Stimulated activated CD4-positive, alpha-beta T cell treated with anti-CD3 and anti-CD28 coated beads, Interleukin-1b, Interleukin-23, amount 100 ng/mL, for 24 hours (primary cell): ENCODE data around the gene MPC2.
"Not testable (repeated sequence)": the region's sequence is repeated elsewhere in the genome, so short reads cannot be mapped to it uniquely, and the experiment has no call there.

Experiments
- DNase-seq, 4 experiments: peaks; one replicate each; pipeline ENCODE4 v3.0.0-alpha.2; 2020; ENCODE audit warnings: low read depth in 4 of 4, low spot score in 1 of 4

The MPC2 gene

GRCh38 chr1:167935216-167936067 is 1.4 kb downstream of the MPC2 start:
- peak; percentile 1 to 15 (median 6) for DNase-seq

GRCh38 chr1:167934426-167935215 is 2.3 kb downstream of the MPC2 start:
- DNase-seq: no peak

GRCh38 chr1:167933788-167934187 is 3.1 kb downstream of the MPC2 start:
- no peak for DNase-seq

GRCh38 chr1:167929725-167930124 is 7.1 kb downstream of the MPC2 start:
- no peak for DNase-seq

- not testable (repeated sequence) for DNase-seq
Measured at GRCh38 chr1:167928919-167929318, 8.0 kb downstream of the MPC2 start.

- DNase-seq: no peak
Measured at GRCh38 chr1:167928457-167928852, 8.4 kb downstream of the MPC2 start.

GRCh38 chr1:167927046-167927754 is 9.7 kb downstream of the MPC2 start:
- no peak for DNase-seq

- no peak for DNase-seq
Measured at GRCh38 chr1:167926486-167926997, 10.3 kb downstream of the MPC2 start.

- DNase-seq: no peak
Measured at GRCh38 chr1:167924543-167925231, 12.2 kb downstream of the MPC2 start.

- no peak for DNase-seq
Measured at GRCh38 chr1:167924102-167924501, 12.8 kb downstream of the MPC2 start.

GRCh38 chr1:167923324-167924056 is 13.4 kb downstream of the MPC2 start:
- no peak for DNase-seq

- no peak for DNase-seq
Measured at GRCh38 chr1:167922611-167923074, 14.2 kb downstream of the MPC2 start.

- DNase-seq: no peak
Measured at GRCh38 chr1:167922023-167922422, 14.8 kb downstream of the MPC2 start.

- no peak for DNase-seq
Measured at GRCh38 chr1:167916766-167917511, 19.9 kb downstream of the MPC2 start.

- DNase-seq: no peak
Measured at GRCh38 chr1:167915569-167915968, 21.3 kb downstream of the MPC2 start.

- DNase-seq: no peak
Measured at GRCh38 chr1:167913895-167914496, 22.9 kb downstream of the MPC2 start, which contains the start of gene ADCY10. TSS of gene ADCY10 (minus strand) at chr1:167914134. CDS start at chr1:167905140, 8,994 bp downstream.

GRCh38 chr1:167912294-167912693 is 24.6 kb downstream of the MPC2 start:
- DNase-seq: no peak

GRCh38 chr1:167911413-167911812 is 25.5 kb downstream of the MPC2 start:
- no peak for DNase-seq

- DNase-seq: no peak
Measured at GRCh38 chr1:167910530-167910929, 26.3 kb downstream of the MPC2 start.
